ENCODE data around the gene ERICH6B.

DNA sequence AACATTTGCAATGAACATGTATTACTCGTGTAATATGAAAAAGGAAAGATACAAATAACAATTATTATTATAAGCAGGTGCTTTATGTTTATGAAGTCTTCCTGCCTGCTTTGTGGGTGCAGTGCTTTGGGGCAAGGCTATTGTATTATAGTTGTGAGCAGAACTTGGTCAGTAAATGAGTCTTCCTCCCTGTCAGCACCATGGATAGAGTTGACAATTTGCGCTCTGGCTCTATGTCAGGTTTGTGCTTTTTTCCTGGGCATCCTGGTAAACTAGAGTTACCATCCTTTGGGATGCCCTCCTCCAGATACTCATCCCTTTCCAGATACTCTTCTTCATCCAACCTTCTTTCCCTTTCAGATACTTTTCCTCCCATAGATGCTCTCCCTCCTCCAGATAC is 19.6 kb downstream of the ERICH6B start:
- TF ChIP-seq, protein P1, sequence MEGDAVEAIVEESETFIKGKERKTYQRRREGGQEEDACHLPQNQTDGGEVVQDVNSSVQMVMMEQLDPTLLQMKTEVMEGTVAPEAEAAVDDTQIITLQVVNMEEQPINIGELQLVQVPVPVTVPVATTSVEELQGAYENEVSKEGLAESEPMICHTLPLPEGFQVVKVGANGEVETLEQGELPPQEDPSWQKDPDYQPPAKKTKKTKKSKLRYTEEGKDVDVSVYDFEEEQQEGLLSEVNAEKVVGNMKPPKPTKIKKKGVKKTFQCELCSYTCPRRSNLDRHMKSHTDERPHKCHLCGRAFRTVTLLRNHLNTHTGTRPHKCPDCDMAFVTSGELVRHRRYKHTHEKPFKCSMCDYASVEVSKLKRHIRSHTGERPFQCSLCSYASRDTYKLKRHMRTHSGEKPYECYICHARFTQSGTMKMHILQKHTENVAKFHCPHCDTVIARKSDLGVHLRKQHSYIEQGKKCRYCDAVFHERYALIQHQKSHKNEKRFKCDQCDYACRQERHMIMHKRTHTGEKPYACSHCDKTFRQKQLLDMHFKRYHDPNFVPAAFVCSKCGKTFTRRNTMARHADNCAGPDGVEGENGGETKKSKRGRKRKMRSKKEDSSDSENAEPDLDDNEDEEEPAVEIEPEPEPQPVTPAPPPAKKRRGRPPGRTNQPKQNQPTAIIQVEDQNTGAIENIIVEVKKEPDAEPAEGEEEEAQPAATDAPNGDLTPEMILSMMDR (IDR thresholded peaks at IDR 0.05; ENCODE audit: insufficient read depth, low read length, poor library complexity, severe bottlenecking) = no peak
- no peak for TF ChIP-seq EZH2phosphoT487 (conservative IDR thresholded peaks at IDR 0.05; ENCODE audit: low read length)

Measured in SU-DHL-6 (cell line).